PFSK-1 (cell line): ENCODE results near the gene PCSK6.

Experiments
- FOXP2 ChIP-seq: optimal IDR thresholded peaks from 2 replicates; pipeline ENCODE3; 2011; ENCODE audit warnings: borderline replicate concordance, control low read depth, inconsistent platforms; ENCODE audit not compliant: insufficient read depth; ENCODE audit errors: extremely low read length, extremely low read depth
- POLR2AphosphoS5 ChIP-seq: IDR thresholded peaks from 2 replicates; pipeline ENCODE4 v1.6.1; 2012; ENCODE audit warnings: low read depth, mild to moderate bottlenecking, control low read depth, low read length, moderate library complexity
- SIN3A ChIP-seq: IDR thresholded peaks from 2 replicates; pipeline ENCODE4 v1.6.1; 2012; ENCODE audit warnings: mild to moderate bottlenecking, low read length, moderate library complexity, borderline replicate concordance; ENCODE audit not compliant: insufficient read depth
- TAF1 ChIP-seq: IDR thresholded peaks from 2 replicates; pipeline ENCODE4 v1.6.1; 2012; ENCODE audit warnings: low read length, control low read depth, borderline replicate concordance; ENCODE audit not compliant: insufficient read depth
- TF ChIP-seq, protein P1 (sequence below), 2 experiments: IDR thresholded peaks; 2 replicates each; pipeline versions ENCODE4 v1.6.1 to v1.8.0; 2011 to 2012; ENCODE audit warnings: low read depth in 2 of 2, low read length in 2 of 2, control low read depth in 1 of 2, inconsistent platforms in 1 of 2, mild to moderate bottlenecking in 1 of 2, moderate library complexity in 1 of 2; ENCODE audit not compliant: insufficient read depth in 1 of 2

PCSK6 gene

GRCh38 chr15:101264911-101265641 is 224.4 kb downstream of the PCSK6 start:
- TF ChIP-seq POLR2AphosphoS5: no peak
- TF ChIP-seq FOXP2: no peak
- TF ChIP-seq, protein P1, sequence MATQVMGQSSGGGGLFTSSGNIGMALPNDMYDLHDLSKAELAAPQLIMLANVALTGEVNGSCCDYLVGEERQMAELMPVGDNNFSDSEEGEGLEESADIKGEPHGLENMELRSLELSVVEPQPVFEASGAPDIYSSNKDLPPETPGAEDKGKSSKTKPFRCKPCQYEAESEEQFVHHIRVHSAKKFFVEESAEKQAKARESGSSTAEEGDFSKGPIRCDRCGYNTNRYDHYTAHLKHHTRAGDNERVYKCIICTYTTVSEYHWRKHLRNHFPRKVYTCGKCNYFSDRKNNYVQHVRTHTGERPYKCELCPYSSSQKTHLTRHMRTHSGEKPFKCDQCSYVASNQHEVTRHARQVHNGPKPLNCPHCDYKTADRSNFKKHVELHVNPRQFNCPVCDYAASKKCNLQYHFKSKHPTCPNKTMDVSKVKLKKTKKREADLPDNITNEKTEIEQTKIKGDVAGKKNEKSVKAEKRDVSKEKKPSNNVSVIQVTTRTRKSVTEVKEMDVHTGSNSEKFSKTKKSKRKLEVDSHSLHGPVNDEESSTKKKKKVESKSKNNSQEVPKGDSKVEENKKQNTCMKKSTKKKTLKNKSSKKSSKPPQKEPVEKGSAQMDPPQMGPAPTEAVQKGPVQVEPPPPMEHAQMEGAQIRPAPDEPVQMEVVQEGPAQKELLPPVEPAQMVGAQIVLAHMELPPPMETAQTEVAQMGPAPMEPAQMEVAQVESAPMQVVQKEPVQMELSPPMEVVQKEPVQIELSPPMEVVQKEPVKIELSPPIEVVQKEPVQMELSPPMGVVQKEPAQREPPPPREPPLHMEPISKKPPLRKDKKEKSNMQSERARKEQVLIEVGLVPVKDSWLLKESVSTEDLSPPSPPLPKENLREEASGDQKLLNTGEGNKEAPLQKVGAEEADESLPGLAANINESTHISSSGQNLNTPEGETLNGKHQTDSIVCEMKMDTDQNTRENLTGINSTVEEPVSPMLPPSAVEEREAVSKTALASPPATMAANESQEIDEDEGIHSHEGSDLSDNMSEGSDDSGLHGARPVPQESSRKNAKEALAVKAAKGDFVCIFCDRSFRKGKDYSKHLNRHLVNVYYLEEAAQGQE (IDR thresholded peaks at IDR 0.05; ENCODE audit: insufficient read depth in 1 of 2, low read depth in 2 of 2, low read length in 2 of 2): no peak
- TF ChIP-seq TAF1: no peak
- no peak for TF ChIP-seq SIN3A

- no peak for TF ChIP-seq FOXP2
These were observed 225.5 kb downstream of the PCSK6 start for GRCh38 chr15:101264011-101264410.

GRCh38 chr15:101262551-101262950 is 227.0 kb downstream of the PCSK6 start:
- TF ChIP-seq, protein P1 (IDR thresholded peaks at IDR 0.05; ENCODE audit: insufficient read depth in 1 of 2, low read depth in 2 of 2, low read length in 2 of 2): no peak
- TF ChIP-seq POLR2AphosphoS5 (no peak), SIN3A (no peak), TAF1 (no peak), FOXP2 (no peak)

DNA sequence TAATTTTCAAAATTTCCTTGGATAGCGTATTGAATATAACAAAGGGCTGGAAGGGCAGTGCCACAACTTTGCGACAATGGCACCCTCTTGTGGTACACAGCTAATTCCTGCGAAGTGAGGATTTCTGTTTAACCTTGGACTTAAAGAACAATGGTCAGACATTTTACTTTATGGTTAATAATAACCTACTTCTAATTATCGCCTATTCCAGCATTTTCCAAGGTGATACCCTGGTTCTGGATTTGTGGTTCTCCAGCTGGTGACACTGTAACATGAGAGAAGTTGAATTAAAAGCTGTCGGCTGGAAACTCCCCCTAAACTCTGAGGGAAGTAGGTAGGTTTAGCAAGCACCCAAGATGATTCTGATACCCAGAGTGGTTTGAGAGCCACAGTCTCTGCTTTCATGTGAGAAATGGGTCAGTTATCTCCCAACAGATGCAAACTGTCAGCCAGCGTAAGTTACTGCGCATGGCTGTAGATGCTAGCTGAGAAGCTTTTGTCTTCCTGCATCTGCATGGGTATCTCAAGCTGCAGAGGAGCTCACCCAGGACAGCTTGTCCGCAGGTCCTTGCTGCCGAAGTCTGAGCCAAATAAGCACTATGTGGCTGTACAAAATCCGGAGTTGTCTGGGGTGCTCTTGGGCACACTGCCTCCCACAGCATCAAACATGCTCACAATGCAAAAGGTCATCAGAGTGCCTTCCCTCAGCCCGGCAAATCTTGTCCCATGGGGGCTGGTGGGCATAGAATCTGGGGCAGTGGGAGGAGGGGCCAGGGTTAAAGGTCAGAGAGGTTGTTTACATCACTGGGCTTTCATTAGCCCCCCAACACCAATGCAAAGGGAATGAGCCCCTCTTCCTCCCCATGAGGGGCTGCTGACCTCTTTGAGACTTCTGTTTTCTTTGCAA is 231.0 kb downstream of the PCSK6 start:
- TF ChIP-seq TAF1 (no peak), SIN3A (no peak), FOXP2 (no peak), POLR2AphosphoS5 (no peak)
- TF ChIP-seq, protein P1 (IDR thresholded peaks at IDR 0.05; ENCODE audit: insufficient read depth in 1 of 2, low read depth in 2 of 2, low read length in 2 of 2): no peak

- TF ChIP-seq, protein P1 (IDR thresholded peaks at IDR 0.05; ENCODE audit: insufficient read depth in 1 of 2, low read depth in 2 of 2, low read length in 2 of 2): no peak
- TF ChIP-seq TAF1: no peak
- TF ChIP-seq SIN3A: no peak
- no peak for TF ChIP-seq POLR2AphosphoS5
- no peak for TF ChIP-seq FOXP2
These were observed 232.8 kb downstream of the PCSK6 start for GRCh38 chr15:101256757-101257156.
